ENCODE results near the gene ROR1.

GRCh38 chr1:63738772-63739171 is 35.0 kb upstream of the ROR1 start:
- TF ChIP-seq, protein P1, sequence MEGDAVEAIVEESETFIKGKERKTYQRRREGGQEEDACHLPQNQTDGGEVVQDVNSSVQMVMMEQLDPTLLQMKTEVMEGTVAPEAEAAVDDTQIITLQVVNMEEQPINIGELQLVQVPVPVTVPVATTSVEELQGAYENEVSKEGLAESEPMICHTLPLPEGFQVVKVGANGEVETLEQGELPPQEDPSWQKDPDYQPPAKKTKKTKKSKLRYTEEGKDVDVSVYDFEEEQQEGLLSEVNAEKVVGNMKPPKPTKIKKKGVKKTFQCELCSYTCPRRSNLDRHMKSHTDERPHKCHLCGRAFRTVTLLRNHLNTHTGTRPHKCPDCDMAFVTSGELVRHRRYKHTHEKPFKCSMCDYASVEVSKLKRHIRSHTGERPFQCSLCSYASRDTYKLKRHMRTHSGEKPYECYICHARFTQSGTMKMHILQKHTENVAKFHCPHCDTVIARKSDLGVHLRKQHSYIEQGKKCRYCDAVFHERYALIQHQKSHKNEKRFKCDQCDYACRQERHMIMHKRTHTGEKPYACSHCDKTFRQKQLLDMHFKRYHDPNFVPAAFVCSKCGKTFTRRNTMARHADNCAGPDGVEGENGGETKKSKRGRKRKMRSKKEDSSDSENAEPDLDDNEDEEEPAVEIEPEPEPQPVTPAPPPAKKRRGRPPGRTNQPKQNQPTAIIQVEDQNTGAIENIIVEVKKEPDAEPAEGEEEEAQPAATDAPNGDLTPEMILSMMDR (IDR thresholded peaks at IDR 0.05) = no peak
- TF ChIP-seq ZNF317 (CRISPR knock-in tag; IDR thresholded peaks at IDR 0.05; ENCODE audit: borderline replicate concordance, low read depth) (no peak), KAT7 (CRISPR knock-in tag; IDR thresholded peaks at IDR 0.05; ENCODE audit: borderline replicate concordance) (no peak), PRDM15 (CRISPR knock-in tag; IDR thresholded peaks at IDR 0.05) (no peak), GABPB1 (CRISPR knock-in tag; IDR thresholded peaks at IDR 0.05) (no peak), STAT6 (CRISPR knock-in tag; conservative IDR thresholded peaks at IDR 0.05; ENCODE audit: low read depth) (no peak), ELF4 (CRISPR knock-in tag; IDR thresholded peaks at IDR 0.05; ENCODE audit: low read depth) (no peak), FOXJ3 (CRISPR knock-in tag; IDR thresholded peaks at IDR 0.05; ENCODE audit: borderline replicate concordance) (no peak), NR2C2 (CRISPR knock-in tag; IDR thresholded peaks at IDR 0.05) (no peak)
- TF ChIP-seq, protein P2, sequence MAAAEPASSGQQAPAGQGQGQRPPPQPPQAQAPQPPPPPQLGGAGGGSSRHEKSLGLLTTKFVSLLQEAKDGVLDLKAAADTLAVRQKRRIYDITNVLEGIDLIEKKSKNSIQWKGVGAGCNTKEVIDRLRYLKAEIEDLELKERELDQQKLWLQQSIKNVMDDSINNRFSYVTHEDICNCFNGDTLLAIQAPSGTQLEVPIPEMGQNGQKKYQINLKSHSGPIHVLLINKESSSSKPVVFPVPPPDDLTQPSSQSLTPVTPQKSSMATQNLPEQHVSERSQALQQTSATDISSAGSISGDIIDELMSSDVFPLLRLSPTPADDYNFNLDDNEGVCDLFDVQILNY (CRISPR knock-in tag; IDR thresholded peaks at IDR 0.05) = no peak
- TF ChIP-seq, protein P3, sequence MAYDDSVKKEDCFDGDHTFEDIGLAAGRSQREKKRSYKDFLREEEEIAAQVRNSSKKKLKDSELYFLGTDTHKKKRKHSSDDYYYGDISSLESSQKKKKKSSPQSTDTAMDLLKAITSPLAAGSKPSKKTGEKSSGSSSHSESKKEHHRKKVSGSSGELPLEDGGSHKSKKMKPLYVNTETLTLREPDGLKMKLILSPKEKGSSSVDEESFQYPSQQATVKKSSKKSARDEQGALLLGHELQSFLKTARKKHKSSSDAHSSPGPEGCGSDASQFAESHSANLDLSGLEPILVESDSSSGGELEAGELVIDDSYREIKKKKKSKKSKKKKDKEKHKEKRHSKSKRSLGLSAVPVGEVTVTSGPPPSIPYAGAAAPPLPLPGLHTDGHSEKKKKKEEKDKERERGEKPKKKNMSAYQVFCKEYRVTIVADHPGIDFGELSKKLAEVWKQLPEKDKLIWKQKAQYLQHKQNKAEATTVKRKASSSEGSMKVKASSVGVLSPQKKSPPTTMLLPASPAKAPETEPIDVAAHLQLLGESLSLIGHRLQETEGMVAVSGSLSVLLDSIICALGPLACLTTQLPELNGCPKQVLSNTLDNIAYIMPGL (CRISPR knock-in tag; IDR thresholded peaks at IDR 0.05) = no peak
